HAP-1 (cell line): ENCODE measurements around the gene GALNT17.

Source experiments
- DNase-seq, 2 experiments: peaks; one replicate each; pipeline ENCODE4 v3.0.0-alpha.2; 2016 to 2020; ENCODE audit warnings: low spot score in 2 of 2
- H3K27me3 ChIP-seq: fragments of 250-450 bp; sonication (Bioruptor Pico); 2 replicates; pipeline ENCODE4 v1.5.1; 2020; ENCODE audit warnings: low read depth, mild to moderate bottlenecking, moderate library complexity
- H3K36me3 ChIP-seq: fragments of 250-450 bp; sonication (Bioruptor Pico); replicated peaks from 2 replicates; pipeline ENCODE4 v1.5.1; 2020; ENCODE audit warnings: mild to moderate bottlenecking
- H3K4me1 ChIP-seq: fragments of 250-450 bp; sonication (Bioruptor Pico); 2 replicates; pipeline ENCODE4 v1.5.1; 2020; ENCODE audit warnings: mild to moderate bottlenecking
- H3K4me3 ChIP-seq: fragments of 250-450 bp; sonication (Bioruptor Pico); 2 replicates; pipeline ENCODE4 v1.5.1; 2020; ENCODE audit warnings: mild to moderate bottlenecking, moderate library complexity
- H3K9me3 ChIP-seq: fragments of 250-450 bp; sonication (Bioruptor Pico); 2 replicates; pipeline ENCODE4 v1.5.1; 2020; ENCODE audit warnings: mild to moderate bottlenecking, moderate library complexity
- in situ Hi-C: fragments of 300-500 bp; cut with MboI; formaldehyde crosslinking; loops from 3 replicates; pipeline ENCODE4 v1.14.3; 2020; ENCODE audit warnings: low sequenced_read_pairs, inconsistent platforms, mixed read lengths

GALNT17 gene

DNA sequence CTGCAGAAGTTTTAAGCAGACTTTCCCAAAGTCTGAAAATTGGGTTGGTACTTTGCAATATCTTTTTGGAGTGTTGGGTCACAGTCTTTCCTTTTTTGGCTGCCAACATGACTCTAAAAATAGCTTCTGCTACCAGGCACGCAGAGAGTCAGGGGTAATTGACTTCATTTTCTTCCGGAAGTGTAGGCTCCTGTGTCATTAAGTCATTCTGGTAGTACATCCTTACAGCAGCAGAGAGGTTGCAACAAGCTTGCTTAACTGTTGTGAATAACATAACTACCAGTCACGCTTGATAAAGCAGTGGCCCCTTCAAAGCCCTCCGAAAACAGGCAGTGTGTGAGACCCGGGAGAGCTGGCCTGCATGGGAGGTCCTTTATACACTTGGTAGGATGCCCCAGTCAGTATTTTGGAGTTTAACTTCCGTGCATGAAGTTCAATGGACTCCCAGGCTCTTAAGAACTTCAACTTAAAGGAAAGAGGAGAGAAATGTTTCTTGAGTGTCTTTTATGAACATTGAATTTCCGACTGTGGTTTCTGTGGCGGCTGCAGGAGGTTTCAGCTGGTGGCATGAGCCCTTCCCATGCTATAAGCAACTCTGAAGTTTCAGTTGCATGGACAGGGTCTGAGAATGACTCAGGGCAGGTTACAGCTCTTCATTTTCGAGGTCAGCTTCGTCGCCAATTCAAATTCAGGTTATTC is 310.7 kb downstream of the GALNT17 start:
- H3K4me1 ChIP-seq, result no peaks in the 10 kb centered on the region
- no peak for DNase-seq
- no peaks in the 10 kb centered on the region for H3K9me3 ChIP-seq
- H3K36me3 ChIP-seq, result no peaks in the 10 kb centered on the region
- no peaks in the 10 kb centered on the region for H3K27me3 ChIP-seq
- in situ Hi-C loops, result no loop called here
- no peak overlapping the region for H3K4me3 ChIP-seq

DNA sequence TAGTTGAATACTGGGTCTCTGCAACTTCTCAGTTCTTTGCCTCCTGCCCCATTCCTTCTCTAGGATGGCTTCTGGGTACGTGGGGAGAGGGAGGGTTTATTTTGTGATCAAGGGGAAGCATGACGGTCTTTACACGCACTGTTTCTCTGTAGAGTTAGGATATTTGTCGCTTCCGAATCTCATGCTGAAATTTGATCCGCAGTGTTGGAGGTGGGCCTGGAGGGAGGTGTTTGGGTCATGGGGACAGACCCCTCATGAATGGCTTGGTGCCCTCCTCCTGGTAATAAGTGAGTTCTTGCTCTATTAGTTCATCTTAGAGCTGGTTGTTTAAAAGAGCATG is 311.2 kb downstream of the GALNT17 start:
- in situ Hi-C loops, result no loop called here
- DNase-seq, result no peak
- no peak overlapping the region for H3K4me3 ChIP-seq

DNA sequence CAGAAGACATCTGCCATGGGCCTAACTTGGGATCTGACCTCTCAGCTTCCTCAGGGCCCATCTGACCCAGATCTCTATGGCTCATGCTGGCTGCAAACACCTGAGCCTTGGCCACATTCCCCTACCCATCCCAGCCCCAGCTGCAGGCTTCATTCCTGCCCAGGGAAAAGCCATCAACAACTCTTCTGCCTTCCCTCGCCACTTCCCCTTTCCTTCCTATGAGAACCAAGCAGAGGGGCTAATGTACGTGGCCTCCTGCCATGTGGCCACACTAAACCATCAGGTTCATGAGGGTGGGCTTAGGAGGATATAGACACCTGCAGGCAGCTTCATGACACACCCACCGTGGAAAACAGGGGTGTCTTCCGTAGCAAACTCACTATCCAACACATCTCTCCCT is 312.2 kb downstream of the GALNT17 start:
- no peaks in the 10 kb centered on the region for H3K4me1 ChIP-seq
- H3K27me3 ChIP-seq, result no peaks in the 10 kb centered on the region
- DNase-seq, result no peak
- H3K4me3 ChIP-seq, result no peak overlapping the region
- in situ Hi-C loops, result no loop called here
- no peaks in the 10 kb centered on the region for H3K36me3 ChIP-seq
- H3K9me3 ChIP-seq, result no peaks in the 10 kb centered on the region

More for the DNA sequence above, 311.2 kb downstream of the GALNT17 start:
- no peaks in the 10 kb centered on the region for H3K9me3 ChIP-seq
- H3K36me3 ChIP-seq, result no peaks in the 10 kb centered on the region
- H3K27me3 ChIP-seq, result no peaks in the 10 kb centered on the region
- H3K4me1 ChIP-seq, result no peaks in the 10 kb centered on the region

DNA sequence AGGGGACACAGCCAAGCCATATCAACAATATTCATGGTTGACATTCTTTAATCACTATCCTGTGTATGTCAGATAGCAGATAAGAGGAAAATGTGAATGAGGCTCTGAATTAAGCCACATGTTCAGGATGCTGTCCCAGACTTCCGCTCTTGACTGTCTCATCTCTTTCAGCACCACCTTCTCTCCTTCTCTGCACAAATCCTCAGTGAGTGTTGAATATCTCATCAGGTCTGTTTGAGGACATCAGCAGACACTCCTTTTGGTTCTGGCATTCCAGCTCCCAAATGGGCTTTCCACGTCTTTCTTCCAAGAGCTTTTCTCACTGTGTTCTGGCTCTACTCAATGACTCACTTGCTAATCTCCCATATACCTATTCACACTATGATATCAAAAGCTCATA is 321.7 kb downstream of the GALNT17 start:
- no peaks in the 10 kb centered on the region for H3K27me3 ChIP-seq
- H3K9me3 ChIP-seq, result no peaks in the 10 kb centered on the region
- DNase-seq, result no peak
- H3K4me3 ChIP-seq, result no peak overlapping the region
- in situ Hi-C loops, result no loop called here
- no peaks in the 10 kb centered on the region for H3K36me3 ChIP-seq
- no peaks in the 10 kb centered on the region for H3K4me1 ChIP-seq

DNA sequence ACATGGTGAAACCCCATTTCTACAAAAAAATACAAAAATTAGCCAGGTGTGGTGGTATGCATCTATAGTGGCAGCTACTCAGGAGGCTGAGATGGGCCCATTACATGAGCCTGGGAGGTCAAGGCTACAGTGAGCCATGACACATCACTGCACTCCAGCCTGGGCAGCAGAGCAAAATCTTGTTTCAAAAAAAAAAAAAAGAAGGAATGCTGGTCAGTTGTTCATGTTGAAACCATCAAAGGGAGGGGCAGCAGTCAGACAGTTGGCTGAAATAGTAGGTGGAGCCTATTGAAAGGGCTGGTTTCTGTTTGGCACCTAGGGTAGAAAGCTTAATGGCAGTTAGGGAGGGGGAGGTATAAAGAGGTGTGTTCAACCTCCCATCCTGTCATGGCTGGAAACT is 323.0 kb downstream of the GALNT17 start:
- Histone ChIP-seq H3K4me1 (no peaks in the 10 kb centered on the region), H3K27me3 (no peaks in the 10 kb centered on the region), H3K9me3 (no peaks in the 10 kb centered on the region), H3K36me3 (no peaks in the 10 kb centered on the region), H3K4me3 (no peak overlapping the region)
- no peak for DNase-seq
- in situ Hi-C loops, result no loop called here

DNA sequence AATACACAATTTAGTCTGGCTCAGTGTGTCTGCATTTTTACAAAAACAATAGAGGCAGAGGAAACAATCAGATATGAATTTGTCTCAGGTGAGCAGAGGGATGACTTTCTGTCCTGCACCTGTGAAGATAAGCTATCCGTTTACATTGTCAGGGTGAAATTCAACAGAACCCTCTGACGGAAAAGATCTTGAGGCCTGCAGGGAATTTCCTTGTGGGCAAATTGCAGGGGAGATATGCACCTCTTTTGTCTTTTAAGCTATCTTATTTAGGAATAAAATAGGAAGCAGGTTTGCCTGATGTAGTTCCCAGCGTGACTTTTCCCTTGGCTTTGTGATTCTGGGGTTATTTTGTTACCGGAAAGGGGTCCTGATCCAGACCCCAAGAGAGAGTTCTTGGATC is 325.1 kb downstream of the GALNT17 start:
- in situ Hi-C loops, result no loop called here

DNA sequence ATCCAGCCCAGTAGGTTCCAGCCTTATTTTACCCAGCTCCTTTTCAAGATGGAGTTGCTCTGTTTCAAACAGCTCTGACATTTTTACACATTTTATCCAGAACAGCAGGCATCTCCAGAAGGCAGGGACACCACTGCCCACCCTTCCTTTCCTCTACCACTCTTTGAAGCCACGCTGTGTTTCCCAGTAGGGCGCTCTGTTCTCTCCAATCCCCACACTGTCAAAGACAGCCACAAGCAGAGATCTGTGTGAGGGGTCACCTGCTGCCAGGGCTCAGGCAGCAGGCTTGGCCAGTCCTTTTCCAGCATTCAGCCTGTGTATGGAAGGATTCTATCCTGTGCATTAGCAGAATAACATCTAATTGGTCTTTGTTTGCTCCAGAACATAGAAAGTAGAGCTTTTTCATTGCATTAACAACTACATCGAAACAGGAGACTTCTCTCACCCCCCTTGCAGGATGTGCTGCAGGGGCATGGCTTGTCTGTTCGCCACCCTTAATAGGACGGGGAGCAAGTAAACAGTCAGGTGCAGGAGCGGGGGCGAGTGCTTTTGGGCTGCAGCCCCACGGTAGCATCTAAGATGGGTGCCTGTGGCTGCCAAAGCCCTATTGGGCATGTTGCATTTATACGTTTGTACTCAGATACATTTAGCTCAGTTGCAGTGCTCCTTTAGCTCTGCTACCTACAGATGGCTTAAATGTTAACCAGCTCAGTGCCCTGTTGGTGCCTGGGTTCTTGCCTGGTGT is 326.1 kb downstream of the GALNT17 start:
- in situ Hi-C loops, result no loop called here
- Histone ChIP-seq H3K36me3 (no peaks in the 10 kb centered on the region), H3K9me3 (no peaks in the 10 kb centered on the region), H3K4me3 (no peak overlapping the region), H3K27me3 (no peaks in the 10 kb centered on the region), H3K4me1 (no peaks in the 10 kb centered on the region)
- DNase-seq, result no peak

More for the DNA sequence above, 325.1 kb downstream of the GALNT17 start:
- Histone ChIP-seq H3K9me3 (no peaks in the 10 kb centered on the region), H3K4me3 (no peak overlapping the region), H3K36me3 (no peaks in the 10 kb centered on the region), H3K27me3 (no peaks in the 10 kb centered on the region), H3K4me1 (no peaks in the 10 kb centered on the region)
- no peak for DNase-seq

DNA sequence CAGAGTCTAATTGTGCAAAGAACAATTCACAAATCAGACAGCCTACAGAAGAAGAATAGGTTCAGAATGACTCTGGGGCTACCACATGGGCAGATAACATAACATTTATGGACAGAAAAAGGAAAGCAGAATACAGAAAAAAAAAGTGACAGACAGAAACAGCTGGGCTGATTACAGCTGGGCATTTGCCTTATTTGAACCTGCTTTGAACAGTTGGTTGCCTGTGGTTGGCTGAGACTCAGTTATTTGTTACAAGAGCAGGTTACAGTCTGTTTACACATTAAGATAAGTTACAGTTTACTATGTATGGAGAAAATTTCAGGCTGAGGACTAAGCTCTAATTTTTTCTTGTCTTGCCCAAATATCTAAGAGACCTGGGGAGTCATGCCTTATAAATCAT is 327.2 kb downstream of the GALNT17 start:
- H3K9me3 ChIP-seq, result no peaks in the 10 kb centered on the region
- H3K4me1 ChIP-seq, result no peaks in the 10 kb centered on the region
- in situ Hi-C loops, result no loop called here
- no peaks in the 10 kb centered on the region for H3K27me3 ChIP-seq
- H3K4me3 ChIP-seq, result no peak overlapping the region
- no peak for DNase-seq
- no peaks in the 10 kb centered on the region for H3K36me3 ChIP-seq

DNA sequence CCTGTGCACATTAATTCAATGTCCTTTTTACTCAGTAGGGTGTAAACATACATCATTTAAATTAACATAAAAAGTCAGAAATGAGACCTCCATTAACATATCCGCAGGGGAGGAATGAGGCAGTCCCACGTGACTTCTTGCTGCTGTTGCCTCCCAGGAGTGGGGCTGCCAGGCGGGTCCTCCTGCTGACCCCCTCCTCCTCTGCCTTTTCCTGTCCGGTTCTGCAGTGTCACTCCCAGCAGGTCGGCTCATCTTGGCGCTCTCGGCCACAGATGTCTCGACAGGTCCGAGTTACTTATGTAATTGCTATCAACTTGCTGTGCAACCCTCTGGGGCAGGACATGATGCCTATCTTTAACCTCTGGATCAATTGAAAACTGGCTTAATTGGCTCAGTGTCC is 329.6 kb downstream of the GALNT17 start:
- no peaks in the 10 kb centered on the region for H3K27me3 ChIP-seq
- H3K36me3 ChIP-seq, result no peaks in the 10 kb centered on the region
- no peaks in the 10 kb centered on the region for H3K9me3 ChIP-seq
- no peak for DNase-seq
- in situ Hi-C loops, result no loop called here
- no peak overlapping the region for H3K4me3 ChIP-seq
- H3K4me1 ChIP-seq, result no peaks in the 10 kb centered on the region

DNA sequence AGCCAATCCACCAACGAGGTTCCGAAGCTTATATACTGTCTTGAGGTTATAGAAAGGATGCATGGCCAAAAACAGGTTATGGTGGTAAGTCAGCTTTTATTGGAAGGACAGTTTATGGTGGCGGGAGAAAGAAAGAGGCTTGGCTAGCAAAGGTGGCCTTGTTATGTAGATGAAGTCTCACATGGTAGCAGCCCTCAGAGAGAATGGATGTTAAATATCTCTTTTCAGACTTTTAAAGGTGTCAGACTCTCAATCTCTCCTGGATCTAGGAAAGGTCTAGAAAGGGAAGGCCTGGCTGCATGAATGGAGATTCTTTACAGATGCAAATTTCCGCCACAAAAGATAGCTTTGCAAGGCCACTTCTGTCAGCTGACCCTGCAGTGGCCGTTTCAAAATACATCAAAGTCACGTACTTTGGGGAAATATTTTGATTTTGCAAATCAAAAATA is 333.8 kb downstream of the GALNT17 start:
- DNase-seq, result no peak
- no peaks in the 10 kb centered on the region for H3K27me3 ChIP-seq
- H3K9me3 ChIP-seq, result no peaks in the 10 kb centered on the region

DNA sequence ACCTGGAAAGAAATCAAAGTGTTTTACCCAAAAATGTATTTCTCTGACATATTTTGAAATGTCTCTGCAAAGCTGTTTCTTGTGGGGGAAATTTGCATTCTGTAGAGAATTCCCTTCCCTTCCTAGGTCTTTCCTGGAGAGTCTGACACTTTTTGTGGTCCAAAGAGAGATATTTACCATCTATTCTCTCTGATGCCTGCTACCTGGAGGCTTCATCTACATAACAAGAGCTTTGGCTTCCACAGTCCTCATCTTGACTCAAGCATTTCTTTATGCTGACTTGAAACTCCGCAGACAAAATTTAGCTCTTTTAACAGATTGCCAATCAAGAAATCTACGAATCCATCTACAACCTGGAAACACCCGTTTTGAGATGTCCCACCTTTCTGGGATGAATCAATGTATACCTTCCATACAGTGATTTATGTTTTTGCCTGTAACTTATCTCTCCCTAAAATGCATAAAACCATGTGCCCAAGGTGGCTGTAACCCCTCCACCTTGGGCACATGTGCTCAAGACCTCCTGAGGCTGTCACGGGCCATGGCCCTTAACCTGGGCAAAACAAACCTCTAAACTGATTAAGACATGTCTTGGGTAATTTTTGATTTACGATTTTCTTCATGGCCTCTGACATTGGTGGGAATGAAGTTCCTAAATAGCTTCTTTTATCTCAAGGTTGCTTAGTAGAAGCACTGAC is 334.7 kb downstream of the GALNT17 start:
- Histone ChIP-seq H3K4me3 (no peak overlapping the region), H3K9me3 (no peaks in the 10 kb centered on the region), H3K27me3 (no peaks in the 10 kb centered on the region), H3K4me1 (no peaks in the 10 kb centered on the region), H3K36me3 (no peaks in the 10 kb centered on the region)
- in situ Hi-C loops, result no loop called here
- no peak for DNase-seq

More for the DNA sequence above, 333.8 kb downstream of the GALNT17 start:
- no peak overlapping the region for H3K4me3 ChIP-seq
- in situ Hi-C loops, result no loop called here
- no peaks in the 10 kb centered on the region for H3K4me1 ChIP-seq
- H3K36me3 ChIP-seq, result no peaks in the 10 kb centered on the region

DNA sequence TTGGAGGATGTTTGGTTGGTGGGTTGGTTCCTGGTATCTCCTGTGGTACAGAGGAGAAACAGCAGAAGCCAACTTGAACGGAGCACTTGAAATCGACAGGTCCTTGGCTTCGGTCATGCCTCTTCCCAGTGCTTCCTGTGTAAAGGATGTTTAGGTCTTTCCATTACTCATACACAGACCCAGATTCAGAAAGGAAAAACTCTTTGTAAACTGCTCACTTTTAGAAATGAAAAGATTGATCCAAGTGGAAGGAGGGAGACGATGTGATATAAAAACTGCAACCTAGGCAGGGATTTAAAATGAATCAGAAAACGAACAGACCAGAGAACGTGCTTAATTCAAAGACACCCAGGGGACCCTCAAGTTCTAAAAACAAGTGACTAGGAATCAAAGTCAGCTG is 338.4 kb downstream of the GALNT17 start:
- H3K4me1 ChIP-seq, result no peaks in the 10 kb centered on the region
- H3K9me3 ChIP-seq, result no peaks in the 10 kb centered on the region
- H3K4me3 ChIP-seq, result no peak overlapping the region
- DNase-seq, result no peak
- no peaks in the 10 kb centered on the region for H3K36me3 ChIP-seq
- in situ Hi-C loops, result no loop called here
- no peaks in the 10 kb centered on the region for H3K27me3 ChIP-seq

DNA sequence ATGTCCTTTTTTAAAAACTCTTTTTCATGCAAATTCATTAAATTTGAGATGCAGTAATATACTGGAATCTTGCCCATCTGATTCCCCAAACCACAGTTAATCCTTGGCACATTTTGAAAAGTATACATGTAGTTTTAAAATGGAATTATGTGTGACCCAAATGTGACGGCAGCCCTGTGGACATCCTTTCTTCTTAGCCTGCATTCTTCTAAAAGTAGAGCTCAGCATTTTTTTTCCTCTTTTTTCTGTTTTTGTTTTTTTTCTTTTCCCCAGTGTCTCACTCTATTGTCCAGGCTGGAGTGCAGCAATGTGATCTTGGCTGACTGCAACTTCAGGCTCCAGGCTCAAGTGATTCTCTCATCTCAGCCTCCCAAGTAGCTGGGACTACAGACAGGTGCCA is 338.9 kb downstream of the GALNT17 start:
- Histone ChIP-seq H3K9me3 (no peaks in the 10 kb centered on the region), H3K4me1 (no peaks in the 10 kb centered on the region), H3K27me3 (no peaks in the 10 kb centered on the region), H3K36me3 (no peaks in the 10 kb centered on the region), H3K4me3 (no peak overlapping the region)
- in situ Hi-C loops, result no loop called here
- no peak for DNase-seq

DNA sequence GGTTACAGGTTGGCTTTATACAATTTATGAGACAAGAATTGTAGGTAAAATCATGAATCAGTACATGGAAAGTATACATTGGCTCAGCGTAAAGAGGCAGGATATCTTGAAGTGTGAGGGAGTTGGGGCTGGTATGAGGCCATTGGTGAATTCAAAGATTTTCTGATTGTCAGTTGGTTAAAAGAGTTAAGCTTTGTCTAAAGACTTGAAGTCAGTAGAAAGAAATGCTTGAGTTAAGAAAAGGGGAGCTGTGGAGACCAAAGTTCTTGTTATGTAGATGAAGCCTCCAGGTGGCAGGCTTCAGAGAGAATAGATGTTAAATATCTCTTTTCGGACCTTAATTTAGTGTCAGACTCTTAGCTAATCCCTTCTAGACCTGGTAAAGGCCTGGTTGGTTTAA is 341.0 kb downstream of the GALNT17 start:
- DNase-seq, result no peak
- no peaks in the 10 kb centered on the region for H3K4me1 ChIP-seq
- H3K9me3 ChIP-seq, result no peaks in the 10 kb centered on the region
- no peak overlapping the region for H3K4me3 ChIP-seq
- H3K27me3 ChIP-seq, result no peaks in the 10 kb centered on the region
- no peaks in the 10 kb centered on the region for H3K36me3 ChIP-seq
- in situ Hi-C loops, result no loop called here
